ENCODE measurements around the gene TMEM213.
"Not testable (repeated sequence)": the region's sequence is repeated elsewhere in the genome, so short reads cannot be mapped to it uniquely, and the experiment has no call there.

TMEM213 gene, protein sequence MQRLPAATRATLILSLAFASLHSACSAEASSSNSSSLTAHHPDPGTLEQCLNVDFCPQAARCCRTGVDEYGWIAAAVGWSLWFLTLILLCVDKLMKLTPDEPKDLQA

DNA sequence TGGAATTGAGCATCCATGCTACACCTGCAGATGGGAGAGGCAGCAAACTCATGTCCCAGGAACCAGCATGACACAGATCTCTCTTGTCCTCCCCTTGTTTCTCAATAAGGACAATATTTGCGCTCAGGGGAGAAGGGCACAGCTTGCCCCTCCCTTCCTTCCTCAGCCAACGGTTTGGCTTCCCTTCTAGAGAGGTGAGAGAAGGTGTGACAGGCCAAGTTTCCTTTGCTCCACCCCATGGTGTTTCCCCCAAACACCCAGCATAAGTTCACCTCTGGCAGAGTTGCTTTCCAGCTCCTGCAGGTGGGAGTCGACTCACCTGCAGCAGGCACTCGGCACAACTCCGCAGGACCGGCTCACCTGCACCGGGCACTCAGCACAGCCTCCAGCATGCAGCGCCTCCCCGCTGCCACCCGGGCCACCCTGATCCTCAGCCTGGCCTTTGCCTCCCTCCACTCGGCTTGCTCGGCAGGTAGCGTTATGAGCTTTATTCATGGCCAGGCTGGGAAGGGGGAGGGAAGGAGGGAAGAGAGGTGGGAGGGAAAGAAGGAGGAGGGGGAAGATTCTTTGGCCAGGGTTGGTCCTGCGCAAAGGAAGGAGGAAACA is at the start of gene TMEM213, which contains the start of gene ATP6V0A4:
Gene TMEM213, plus strand, starts transcription at position 280 of the 606 bp plus-strand sequence. Its CDS starts 111 bp downstream, at position 391.
Gene ATP6V0A4, minus strand, starts transcription at position 482 of the 606 bp plus-strand sequence. CDS start 26,949 bp downstream, outside the sequence.
- no peak for DNase-seq

DNA sequence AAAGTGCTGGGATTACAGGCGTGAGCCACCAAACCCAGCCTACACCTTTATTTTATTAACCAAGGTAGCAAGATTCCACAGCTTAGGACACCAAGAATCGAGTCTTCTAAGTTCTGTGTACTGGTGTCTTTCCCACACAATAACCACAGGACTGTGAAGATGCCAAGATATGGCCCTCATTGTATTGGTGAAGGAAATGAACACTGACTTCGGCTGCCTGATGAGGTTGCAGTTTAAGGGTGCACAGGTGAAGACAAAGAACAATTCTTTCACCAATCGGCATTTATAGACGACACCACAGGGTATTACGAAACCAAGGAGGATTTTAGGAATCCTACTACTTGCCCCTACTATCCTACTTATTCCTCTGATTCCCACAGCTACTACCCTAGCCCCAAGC is 49.1 kb upstream of the TMEM213 start:
- DNase-seq, result no peak

GRCh38 chr7:138749960-138750359 is 47.8 kb upstream of the TMEM213 start:
- DNase-seq, result no peak

DNA sequence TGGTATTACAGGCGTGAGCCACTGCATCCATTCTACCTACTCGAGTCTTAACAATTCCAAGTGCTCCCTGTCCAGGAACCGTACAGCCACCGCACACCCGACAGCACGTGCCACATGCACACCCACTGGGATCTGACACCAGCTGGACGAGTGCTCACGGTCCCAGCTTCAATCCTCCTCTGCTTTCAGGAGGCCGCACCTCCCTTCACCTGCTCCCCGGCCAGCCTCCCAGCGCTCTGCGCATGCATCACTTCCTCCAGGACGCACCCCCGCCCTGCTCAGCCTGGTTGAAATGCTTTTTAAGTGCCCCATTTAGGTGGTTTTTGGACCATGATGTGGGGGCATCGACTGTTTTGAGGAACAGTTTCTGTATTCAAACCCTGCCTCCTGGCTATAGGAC is 47.3 kb upstream of the TMEM213 start:
- DNase-seq, result no peak

- no peak for DNase-seq
Measured at GRCh38 chr7:138750901-138751464, 46.8 kb upstream of the TMEM213 start.

DNA sequence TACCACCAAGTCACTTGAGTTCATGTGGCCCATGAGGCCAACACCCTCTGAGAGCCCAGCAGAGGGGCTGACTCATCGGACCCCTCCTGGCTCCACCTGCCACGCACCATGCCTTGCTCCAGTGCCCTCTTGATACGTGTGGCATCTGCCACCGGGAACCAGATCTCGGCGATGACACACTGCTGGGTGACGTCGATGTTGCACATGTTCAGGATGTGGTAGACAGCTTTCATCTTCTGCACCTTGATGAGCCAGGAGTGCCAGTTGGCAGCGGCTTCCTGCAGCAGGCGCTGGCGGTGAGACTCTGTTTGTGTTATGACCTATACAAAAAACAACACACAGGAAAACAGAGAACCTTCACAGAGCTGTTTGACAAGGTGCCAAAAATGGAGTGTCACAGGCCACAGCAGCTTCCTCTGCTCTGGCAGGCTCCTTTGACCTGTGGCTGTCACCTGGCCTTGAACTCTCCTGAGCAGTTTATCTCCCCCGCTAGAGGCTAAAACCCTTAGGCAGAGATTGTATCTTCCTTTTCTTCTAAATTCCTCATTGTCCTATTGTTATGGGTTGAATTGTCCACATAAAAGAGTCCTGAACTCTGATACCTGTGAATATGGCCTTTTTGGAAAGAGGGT is 45.2 kb upstream of the TMEM213 start:
- DNase-seq, result peak; percentile 36

DNA sequence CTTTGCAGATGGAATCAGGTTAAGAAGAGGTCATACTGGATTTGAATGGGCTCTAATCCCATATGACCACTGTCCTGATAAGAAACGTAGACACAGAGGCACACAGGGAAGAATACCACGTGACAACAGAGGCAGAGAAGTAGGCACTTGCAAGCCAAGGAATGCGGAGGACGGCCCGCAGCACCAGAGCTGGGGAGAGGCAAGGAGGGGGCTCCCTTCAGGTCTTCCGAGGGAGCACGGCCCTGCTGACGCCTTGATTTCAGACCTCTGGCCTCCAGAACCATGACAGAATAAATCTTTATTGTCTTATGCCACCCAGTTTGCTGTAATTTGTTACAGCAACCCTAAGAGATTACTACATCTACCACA is 44.7 kb upstream of the TMEM213 start:
- DNase-seq, result no peak

- no peak for DNase-seq
Measured at GRCh38 chr7:138753610-138754009, 44.2 kb upstream of the TMEM213 start.

GRCh38 chr7:138755331-138755747 is 42.5 kb upstream of the TMEM213 start:
- no peak for DNase-seq

- no peak for DNase-seq
Measured at GRCh38 chr7:138755842-138756590, 41.8 kb upstream of the TMEM213 start.

DNA sequence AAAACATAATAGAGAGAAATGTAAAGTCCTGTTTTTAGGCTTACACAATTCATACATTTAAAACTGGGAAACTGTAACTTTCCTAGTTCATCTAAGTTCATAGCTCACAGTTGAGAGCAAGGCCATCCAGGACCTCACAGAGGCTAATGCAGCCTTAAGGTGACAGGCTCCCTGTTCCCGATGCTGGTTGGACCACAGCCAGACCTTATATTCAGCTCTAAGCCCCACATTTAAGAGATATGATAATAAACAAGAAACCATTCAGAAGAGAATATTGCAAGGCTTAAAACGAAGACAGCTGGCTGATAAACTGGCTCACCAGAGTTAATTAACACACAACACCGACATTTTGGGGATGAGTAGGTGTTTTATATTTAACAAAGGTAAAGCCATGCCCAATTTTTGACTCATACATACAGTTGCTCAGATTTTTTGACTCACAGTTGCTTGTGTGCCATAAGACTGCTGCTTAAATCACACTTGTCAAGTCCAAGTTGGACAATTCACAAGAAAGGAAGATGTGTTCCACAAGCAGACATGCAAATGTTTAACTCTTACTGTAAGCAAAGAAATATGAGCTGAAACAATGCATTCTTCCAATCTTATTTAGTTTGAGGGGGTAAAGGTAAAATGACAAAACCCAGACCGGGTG is 41.1 kb upstream of the TMEM213 start:
- DNase-seq, result no peak

DNA sequence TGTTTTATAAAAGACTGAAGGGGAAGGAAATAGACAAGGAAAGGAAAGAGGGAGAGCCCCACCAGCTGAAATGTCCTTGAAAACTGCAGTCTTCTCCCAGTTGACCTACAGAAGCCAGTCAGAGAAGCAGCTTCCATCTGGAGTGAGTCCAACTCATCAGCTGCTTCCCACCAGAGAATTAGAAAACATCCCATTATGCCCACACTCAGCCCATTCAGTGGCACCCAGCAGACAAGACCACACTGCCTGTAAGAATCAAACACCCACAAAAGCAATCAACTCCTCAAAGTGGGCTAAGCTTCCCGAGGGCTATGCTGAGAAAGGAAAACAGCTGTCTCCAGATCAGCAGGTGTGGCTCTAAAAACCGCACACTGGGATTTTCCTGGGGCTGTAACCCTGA is 29.6 kb upstream of the TMEM213 start:
- no peak for DNase-seq

DNA sequence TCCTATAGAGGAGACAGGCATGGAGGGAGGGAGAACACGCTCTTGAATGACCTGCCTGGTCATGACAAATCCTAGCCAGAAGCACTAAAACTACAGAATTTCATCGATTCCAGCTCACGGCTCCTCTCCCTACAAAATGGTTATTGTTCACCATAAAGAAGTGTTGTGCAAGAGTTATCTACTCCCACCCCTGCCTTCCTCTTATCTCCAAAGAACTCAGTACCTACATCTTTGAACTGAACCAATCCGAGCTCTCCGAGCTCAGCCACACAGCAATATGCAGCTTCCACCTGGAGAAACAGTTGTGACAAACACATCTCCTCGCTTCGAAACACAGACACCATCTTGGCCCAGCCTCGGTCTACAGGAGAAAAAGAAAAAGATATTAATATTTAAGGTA is 26.9 kb upstream of the TMEM213 start:
- no peak for DNase-seq

DNA sequence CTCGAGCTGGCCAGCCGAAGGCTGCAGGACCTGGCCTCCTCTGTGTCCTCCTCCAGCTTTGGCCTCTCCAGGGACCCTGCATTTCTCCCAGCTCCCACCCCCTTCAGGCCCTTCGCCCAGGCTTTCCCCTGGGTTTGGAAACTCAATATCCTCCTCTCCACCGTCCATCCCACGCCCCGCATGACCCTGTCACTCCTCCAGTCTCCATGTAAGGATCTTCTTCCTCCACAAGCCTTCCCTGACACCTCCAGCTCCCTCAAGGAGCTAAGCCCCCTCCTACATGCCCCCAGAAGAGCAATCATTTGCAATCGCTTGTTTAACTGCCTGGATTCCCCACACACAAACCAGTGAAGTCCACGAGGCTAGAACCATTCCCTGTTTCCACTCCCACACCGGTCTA is 24.6 kb upstream of the TMEM213 start:
- DNase-seq, result no peak

- DNase-seq, result no peak
Measured at GRCh38 chr7:138773817-138774216, 24.0 kb upstream of the TMEM213 start.

DNA sequence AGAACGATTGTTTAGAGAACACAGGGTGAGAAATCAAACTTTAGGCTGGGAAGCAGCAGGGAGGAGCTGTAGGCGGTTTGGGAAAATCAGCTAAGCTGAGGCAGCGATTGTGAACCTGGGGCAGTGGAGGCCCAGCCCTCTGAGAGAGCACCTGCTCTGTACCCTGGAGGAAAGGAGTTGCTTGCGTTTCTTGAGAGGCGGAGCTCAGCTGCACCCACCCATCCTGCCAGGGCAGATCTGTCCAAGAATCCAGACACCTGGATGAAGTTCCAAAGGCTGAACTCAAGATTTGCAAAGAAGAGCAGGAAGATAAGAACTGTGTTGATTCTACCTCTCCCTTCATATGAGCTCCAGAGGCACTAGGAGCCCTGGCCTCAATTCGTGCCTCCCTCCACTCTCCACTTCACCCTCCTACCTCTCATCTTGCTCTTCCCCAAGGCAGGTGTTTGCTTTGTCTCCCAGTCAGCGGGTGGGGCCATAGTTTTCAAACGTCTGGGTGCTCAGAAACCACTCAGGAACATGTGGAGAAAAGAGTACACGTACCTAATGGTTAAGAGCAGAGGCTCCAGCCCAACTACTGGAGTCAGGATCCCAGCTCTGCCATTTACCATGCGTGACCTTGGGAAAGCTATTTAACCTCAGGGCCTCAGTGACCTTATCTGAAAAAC is 21.5 kb upstream of the TMEM213 start:
- peak; percentile 42 for DNase-seq

DNA sequence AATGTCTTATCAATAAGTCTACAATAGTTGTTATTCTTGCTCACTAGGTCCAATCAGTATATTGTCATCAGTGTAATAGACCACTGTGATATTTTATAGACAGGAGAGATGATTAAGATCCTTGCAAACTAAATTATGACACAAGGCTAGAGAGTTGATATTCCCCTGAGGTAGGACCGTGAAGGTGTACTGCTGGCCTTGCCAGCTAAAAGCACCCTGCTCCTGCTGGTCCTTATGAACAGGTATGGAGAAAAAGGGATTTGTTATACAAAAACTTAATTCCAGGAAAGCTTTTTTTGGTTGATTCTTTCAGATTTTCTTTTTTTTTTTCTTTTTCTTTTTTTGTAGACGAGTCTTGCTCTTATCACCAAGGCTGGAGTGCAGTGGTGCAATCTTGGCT is 16.8 kb upstream of the TMEM213 start:
- DNase-seq, result no peak

DNA sequence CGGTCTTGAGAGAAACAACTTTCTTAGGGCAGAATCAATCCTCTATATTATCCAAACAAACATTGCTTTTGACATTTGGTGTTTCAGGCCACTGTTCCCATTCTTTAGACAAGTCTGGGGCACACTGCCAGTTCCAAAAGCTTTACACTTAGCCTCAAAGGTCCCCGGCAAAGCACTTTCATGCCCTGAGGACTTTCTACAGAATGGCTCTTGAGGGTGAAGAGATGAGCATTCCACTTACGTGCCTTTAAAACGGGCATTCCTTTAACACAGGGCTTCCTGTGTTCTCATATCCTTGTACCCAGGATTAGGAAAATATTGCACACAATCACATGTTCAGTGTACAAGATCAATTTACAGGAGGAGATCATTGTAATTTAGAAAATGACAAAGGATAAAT is 13.1 kb upstream of the TMEM213 start:
- no peak for DNase-seq

DNA sequence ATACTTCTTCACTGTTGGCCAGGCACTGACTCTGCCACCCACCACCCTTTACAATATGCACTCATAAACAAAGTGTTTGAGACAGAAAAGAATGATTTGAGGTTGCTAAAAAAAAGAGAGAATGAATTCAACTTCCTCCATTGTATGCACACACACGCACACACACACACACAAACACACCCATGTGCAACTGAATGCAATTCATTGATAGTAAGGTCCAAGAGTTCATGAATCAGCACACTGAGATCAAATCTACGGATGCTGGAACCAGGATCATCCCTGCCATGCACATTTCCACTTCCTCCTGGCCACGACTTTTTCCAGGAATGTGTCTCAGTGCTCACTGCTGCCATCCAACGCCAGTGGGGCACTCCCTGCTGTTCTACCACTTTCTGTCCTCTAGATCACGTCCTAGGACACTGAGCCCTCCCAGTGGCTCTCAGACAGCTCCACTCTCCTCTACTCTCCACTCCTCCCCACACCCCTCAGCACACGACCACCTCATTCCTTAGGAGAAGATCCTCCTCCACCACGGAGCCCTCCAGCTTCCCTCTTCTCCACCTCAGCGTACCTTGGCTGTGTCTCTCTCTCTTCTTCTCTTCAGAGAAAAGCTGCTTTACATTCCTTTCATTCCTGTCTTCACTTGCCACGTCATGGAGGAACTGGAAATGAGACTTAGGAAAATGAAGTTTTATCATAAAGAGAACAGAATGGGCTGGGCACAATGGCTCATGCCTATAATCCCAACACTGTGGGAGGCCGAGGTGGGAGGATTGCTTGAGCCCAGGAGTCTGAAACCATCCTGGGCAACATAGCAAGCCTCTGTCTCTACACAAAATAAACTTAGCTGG is 12.0 kb upstream of the TMEM213 start:
- DNase-seq, result no peak

- DNase-seq, result no peak
Measured at GRCh38 chr7:138796038-138796615, 1.7 kb upstream of the TMEM213 start.

DNA sequence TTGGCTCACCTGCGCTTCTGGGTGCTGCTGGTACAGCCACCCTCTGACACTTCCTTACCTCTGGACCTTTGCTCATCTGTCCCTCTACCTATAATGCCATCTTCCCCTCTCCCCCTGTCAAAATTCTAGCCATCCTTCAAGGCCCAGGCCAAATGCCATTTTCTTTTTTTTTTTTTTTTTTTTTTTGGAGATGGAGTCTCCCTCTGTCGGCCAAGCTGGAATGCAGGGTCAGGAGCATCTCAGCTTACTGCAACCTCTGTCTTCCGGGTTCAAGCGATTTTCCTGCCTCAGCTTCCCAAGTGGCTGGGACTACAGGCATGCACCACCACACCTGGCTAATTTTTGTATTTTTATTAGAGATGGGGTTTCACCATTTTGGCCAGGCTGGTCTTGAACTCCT is 748 bp upstream of the TMEM213 start:
- not testable (repeated sequence) for DNase-seq
